Hepatocyte (in vitro differentiated cells): ENCODE results near the gene SCAMP2. TPM values are rescaled to one million over a fixed set of nuclear protein-coding genes. Genes with fewer than 3 reads are reported as not detected.

Experiments used
- DNase-seq: peaks from one replicate; pipeline ENCODE4 v3.0.0-alpha.2; 2016; ENCODE audit warnings: low spot score
- H2AFZ ChIP-seq: fragments of 200-600 bp; sonication (generic); 2 replicates; pipeline ENCODE4 v1.6.0; 2016; ENCODE audit warnings: antibody characterized with exemption, mild to moderate bottlenecking
- H3K27ac ChIP-seq: fragments of 200-600 bp; sonication (generic); 2 replicates; pipeline ENCODE4 v1.5.1; 2016; ENCODE audit warnings: mild to moderate bottlenecking
- H3K27me3 ChIP-seq: fragments of 200-600 bp; sonication (generic); 2 replicates; pipeline ENCODE4 v1.6.1; 2016
- H3K36me3 ChIP-seq: fragments of 200-600 bp; sonication (generic); replicated peaks from 2 replicates; pipeline ENCODE4 v1.5.1; 2016; ENCODE audit warnings: low read depth; ENCODE audit not compliant: insufficient read depth
- H3K4me1 ChIP-seq: fragments of 200-600 bp; sonication (generic); 2 replicates; pipeline ENCODE4 v1.5.1; 2016; ENCODE audit warnings: mild to moderate bottlenecking, moderate library complexity; ENCODE audit not compliant: insufficient read depth
- H3K4me2 ChIP-seq: fragments of 200-600 bp; sonication (generic); 2 replicates; pipeline ENCODE4 v1.6.0; 2016
- H3K4me3 ChIP-seq: fragments of 200-600 bp; sonication (generic); 2 replicates; pipeline ENCODE4 v1.5.1; 2016; ENCODE audit warnings: mild to moderate bottlenecking
- H3K79me2 ChIP-seq: fragments of 200-600 bp; sonication (generic); 2 replicates; pipeline ENCODE4 v1.6.0; 2017; ENCODE audit warnings: mild to moderate bottlenecking
- H3K9me2 ChIP-seq: fragments of 200-600 bp; sonication (generic); replicated peaks from 2 replicates; pipeline ENCODE4 v1.6.0; 2017; ENCODE audit warnings: mild to moderate bottlenecking; ENCODE audit not compliant: insufficient read depth
- H3K9me3 ChIP-seq: fragments of 200-600 bp; sonication (generic); 2 replicates; pipeline ENCODE4 v1.5.1; 2016; ENCODE audit warnings: low read depth, mild to moderate bottlenecking
- H4K20me1 ChIP-seq: fragments of 200-600 bp; sonication (generic); 2 replicates; pipeline ENCODE4 v1.6.0; 2016; ENCODE audit warnings: mild to moderate bottlenecking; ENCODE audit not compliant: insufficient read depth, poor library complexity, severe bottlenecking
- EZH2 ChIP-seq: fragments of 200-600 bp; sonication (generic); IDR thresholded peaks from 2 replicates; pipeline ENCODE4 v1.6.1; 2016; ENCODE audit warnings: antibody characterized with exemption, mild to moderate bottlenecking, borderline replicate concordance
- EZH2phosphoT487 ChIP-seq: fragments of 200-600 bp; sonication (generic); IDR thresholded peaks from one replicate; pipeline ENCODE4 v1.6.1; 2018; ENCODE audit warnings: antibody characterized with exemption, mild to moderate bottlenecking, low read depth, moderate library complexity; ENCODE audit not compliant: unreplicated experiment, severe bottlenecking
- WGBS: methylation state at CpG from one replicate; pipeline ENCODE4 v1.1.6; 2016; ENCODE audit warnings: low lambda C conversion rate; ENCODE audit errors: missing lambda C conversion rate; 5-methylcytosine and 5-hydroxymethylcytosine counted together
- polyA plus RNA-seq: library from polyadenylated mRNA; unstranded; fragments of >200 nt; fragmentation: Nextera tagmentation; extraction: Ambion mirVana; gene quantifications from 2 replicates; pipeline ENCODE4 v1.2.1, GENCODE V29; 2016
- total RNA-seq: library from RNA; depleted of rRNA; stranded (reverse); fragments of >200 nt; gene quantifications from 2 replicates; pipeline ENCODE4 v1.2.3, GENCODE V29; 2014
- TF ChIP-seq, protein P1 (sequence below): fragments of 200-600 bp; sonication (generic); IDR thresholded peaks from 2 replicates; pipeline ENCODE4 v1.5.1; 2016; ENCODE audit warnings: antibody characterized with exemption, mild to moderate bottlenecking; ENCODE audit not compliant: poor library complexity

SCAMP2 gene
- total and polyA plus RNA-seq, 2 experiments from 2014 or later = 64.0 to 130 TPM

DNA sequence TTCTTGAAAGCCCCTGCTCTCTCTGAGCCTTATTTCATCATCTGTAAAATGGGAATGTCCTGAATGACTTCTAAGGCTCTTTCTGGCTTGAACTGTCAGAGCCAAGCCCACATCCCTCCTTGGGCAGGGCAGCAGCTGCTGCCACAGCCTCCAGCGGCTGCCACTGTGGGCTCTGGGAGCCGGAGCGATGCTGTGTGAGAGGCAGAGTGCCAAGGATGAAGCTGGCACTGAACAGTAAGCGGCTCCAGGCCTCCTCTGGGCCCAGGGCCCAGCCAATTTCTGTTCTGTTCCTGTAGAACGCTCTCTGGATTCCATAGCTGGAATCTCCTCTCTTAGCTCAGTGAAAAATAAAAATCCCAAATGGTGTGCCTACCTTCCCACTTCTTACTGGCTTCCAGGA lies 42.3 kb downstream of the SCAMP2 start:
- Histone ChIP-seq H3K27me3 (peaks cover 36% of the 10 kb centered on the region), H3K36me3 (no peaks in the 10 kb centered on the region), H4K20me1 (no peaks in the 10 kb centered on the region), H3K4me1 (no peaks in the 10 kb centered on the region), H3K9me3 (no peaks in the 10 kb centered on the region), H3K79me2 (no peaks in the 10 kb centered on the region), H3K4me2 (no peak overlapping the region), H3K4me3 (no peak overlapping the region), H3K27ac (no peak overlapping the region), H2AFZ (no peak overlapping the region), H3K9me2 (no peaks in the 10 kb centered on the region)
- DNase-seq = no peak
- TF ChIP-seq EZH2phosphoT487 (no peak), EZH2 (no peak)
- TF ChIP-seq, protein P1, sequence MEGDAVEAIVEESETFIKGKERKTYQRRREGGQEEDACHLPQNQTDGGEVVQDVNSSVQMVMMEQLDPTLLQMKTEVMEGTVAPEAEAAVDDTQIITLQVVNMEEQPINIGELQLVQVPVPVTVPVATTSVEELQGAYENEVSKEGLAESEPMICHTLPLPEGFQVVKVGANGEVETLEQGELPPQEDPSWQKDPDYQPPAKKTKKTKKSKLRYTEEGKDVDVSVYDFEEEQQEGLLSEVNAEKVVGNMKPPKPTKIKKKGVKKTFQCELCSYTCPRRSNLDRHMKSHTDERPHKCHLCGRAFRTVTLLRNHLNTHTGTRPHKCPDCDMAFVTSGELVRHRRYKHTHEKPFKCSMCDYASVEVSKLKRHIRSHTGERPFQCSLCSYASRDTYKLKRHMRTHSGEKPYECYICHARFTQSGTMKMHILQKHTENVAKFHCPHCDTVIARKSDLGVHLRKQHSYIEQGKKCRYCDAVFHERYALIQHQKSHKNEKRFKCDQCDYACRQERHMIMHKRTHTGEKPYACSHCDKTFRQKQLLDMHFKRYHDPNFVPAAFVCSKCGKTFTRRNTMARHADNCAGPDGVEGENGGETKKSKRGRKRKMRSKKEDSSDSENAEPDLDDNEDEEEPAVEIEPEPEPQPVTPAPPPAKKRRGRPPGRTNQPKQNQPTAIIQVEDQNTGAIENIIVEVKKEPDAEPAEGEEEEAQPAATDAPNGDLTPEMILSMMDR = no peak
- 85% methylated on average over 5 of the region's 5 CpGs for WGBS

DNA sequence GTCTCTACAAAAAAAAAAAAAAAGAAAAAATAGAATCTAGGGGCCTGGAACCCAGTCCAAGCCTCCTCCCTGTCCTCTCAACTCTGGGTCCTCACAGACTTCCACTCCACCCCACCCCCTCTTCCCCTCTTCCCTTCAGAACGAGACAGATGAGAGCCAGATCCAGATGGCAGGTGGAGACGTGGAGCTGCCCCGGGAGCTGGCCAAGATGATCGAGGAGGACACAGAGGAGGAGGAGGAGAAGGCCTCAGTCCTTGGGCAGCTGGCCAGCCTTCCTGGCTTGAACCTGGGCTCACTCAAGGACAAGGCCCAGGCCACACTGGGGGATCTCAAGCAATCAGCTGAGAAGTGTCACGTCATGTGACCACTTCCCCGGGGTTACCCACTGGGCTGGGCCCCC lies 43.2 kb downstream of the SCAMP2 start:
- DNase-seq = no peak
- WGBS = 74% methylated on average over 6 of the region's 6 CpGs
- no peak for TF ChIP-seq EZH2phosphoT487
- TF ChIP-seq EZH2 = no peak
- TF ChIP-seq, protein P1 = no peak
- Histone ChIP-seq H3K79me2 (no peaks in the 10 kb centered on the region), H3K36me3 (no peaks in the 10 kb centered on the region), H3K9me3 (no peaks in the 10 kb centered on the region), H3K27ac (no peak overlapping the region), H3K9me2 (no peaks in the 10 kb centered on the region), H3K27me3 (peaks cover 41% of the 10 kb centered on the region), H2AFZ (no peak overlapping the region), H3K4me1 (no peaks in the 10 kb centered on the region), H3K4me3 (no peak overlapping the region), H3K4me2 (no peak overlapping the region), H4K20me1 (no peaks in the 10 kb centered on the region)

DNA sequence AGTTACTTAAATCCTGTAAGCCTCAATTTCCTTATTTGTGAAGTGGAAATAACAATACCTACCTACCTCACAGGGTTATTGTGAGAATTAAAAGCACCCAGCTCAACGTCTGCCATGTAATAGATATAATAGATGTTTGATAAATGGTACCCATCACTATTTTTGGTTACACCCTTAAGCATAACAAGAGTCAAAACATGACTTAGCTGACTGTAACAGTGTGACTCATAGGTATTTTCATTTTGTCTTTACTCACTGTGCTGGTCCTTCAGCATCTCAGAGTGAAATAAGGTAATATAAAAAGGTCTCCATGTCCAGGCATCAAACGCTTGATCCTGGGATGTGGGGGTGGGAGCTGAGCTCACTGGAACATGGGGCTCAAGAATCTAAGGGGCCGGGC lies 43.7 kb downstream of the SCAMP2 start:
- Histone ChIP-seq H3K4me3 (no peak overlapping the region), H4K20me1 (no peaks in the 10 kb centered on the region), H3K27me3 (peaks cover 41% of the 10 kb centered on the region), H3K9me3 (no peaks in the 10 kb centered on the region), H3K4me1 (no peaks in the 10 kb centered on the region), H2AFZ (no peak overlapping the region), H3K9me2 (no peaks in the 10 kb centered on the region), H3K4me2 (no peak overlapping the region), H3K27ac (no peak overlapping the region), H3K36me3 (no peaks in the 10 kb centered on the region), H3K79me2 (no peaks in the 10 kb centered on the region)
- no peak for DNase-seq
- WGBS = 64% methylated on average over 3 of the region's 3 CpGs
- no peak for TF ChIP-seq EZH2
- TF ChIP-seq EZH2phosphoT487 = no peak
- TF ChIP-seq, protein P1 = no peak

DNA sequence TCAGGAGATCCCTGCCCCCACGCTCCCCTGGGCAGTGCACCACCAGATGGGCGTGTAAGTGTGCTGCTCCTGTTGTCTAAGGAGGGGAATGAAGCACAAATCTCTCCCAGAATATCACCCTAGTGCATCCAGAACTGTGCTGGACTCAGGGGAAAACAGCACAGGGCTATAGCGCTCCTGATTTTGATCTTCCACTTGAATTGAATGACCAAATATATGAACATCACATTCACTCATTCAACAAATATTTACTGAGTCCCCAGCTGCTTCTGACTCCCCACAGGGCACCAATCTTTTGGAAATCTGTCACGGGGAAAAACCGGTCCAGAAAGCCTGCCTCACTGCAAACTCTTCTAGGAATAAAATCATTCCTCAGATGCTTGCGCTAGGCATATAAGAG lies 44.3 kb downstream of the SCAMP2 start:
- H3K9me3 ChIP-seq = no peaks in the 10 kb centered on the region
- H3K79me2 ChIP-seq = no peaks in the 10 kb centered on the region
- no peak overlapping the region for H3K4me2 ChIP-seq
- TF ChIP-seq, protein P1 = no peak
- no peak for TF ChIP-seq EZH2phosphoT487
- no peak for TF ChIP-seq EZH2
- no peaks in the 10 kb centered on the region for H4K20me1 ChIP-seq
- H3K4me3 ChIP-seq = no peak overlapping the region
- H2AFZ ChIP-seq = no peak overlapping the region
- H3K27me3 ChIP-seq = peaks cover 41% of the 10 kb centered on the region
- no peak overlapping the region for H3K27ac ChIP-seq
- WGBS = 82% methylated on average over 6 of the region's 6 CpGs
- no peaks in the 10 kb centered on the region for H3K36me3 ChIP-seq
- no peaks in the 10 kb centered on the region for H3K4me1 ChIP-seq
- H3K9me2 ChIP-seq = no peaks in the 10 kb centered on the region
- no peak for DNase-seq
